ENCODE measurements around the gene TACR2.

The TACR2 gene

GRCh38 chr10:69416695-69417094 is at the start of gene TACR2:
TACR2 (minus strand) TSS chr10:69416918; CDS start chr10:69416323, 595 bp downstream.
- DNase-seq (ENCODE audit: low read depth) = no peak

- no peak for DNase-seq (ENCODE audit: low read depth)
Measured at GRCh38 chr10:69466158-69466490, 49.4 kb upstream of the TACR2 start.

- DNase-seq (ENCODE audit: low read depth) = no peak
Measured at GRCh38 chr10:69465457-69466157, 48.9 kb upstream of the TACR2 start.

GRCh38 chr10:69464801-69465401 is 48.2 kb upstream of the TACR2 start:
- DNase-seq (ENCODE audit: low read depth) = no peak

- no peak for DNase-seq (ENCODE audit: low read depth)
Measured at GRCh38 chr10:69464401-69464800, 47.7 kb upstream of the TACR2 start.

GRCh38 chr10:69463886-69464285 is 47.2 kb upstream of the TACR2 start:
- DNase-seq (ENCODE audit: low read depth) = no peak

GRCh38 chr10:69461243-69462025 is 44.7 kb upstream of the TACR2 start:
- no peak for DNase-seq (ENCODE audit: low read depth)

GRCh38 chr10:69460576-69461242 is 44.0 kb upstream of the TACR2 start:
- no peak for DNase-seq (ENCODE audit: low read depth)

GRCh38 chr10:69459893-69460575 is 43.3 kb upstream of the TACR2 start:
- no peak for DNase-seq (ENCODE audit: low read depth)

- no peak for DNase-seq (ENCODE audit: low read depth)
Measured at GRCh38 chr10:69459101-69459790, 42.5 kb upstream of the TACR2 start.

GRCh38 chr10:69458430-69459100 is 41.8 kb upstream of the TACR2 start:
- no peak for DNase-seq (ENCODE audit: low read depth)

- no peak for DNase-seq (ENCODE audit: low read depth)
Measured at GRCh38 chr10:69457771-69458237, 41.1 kb upstream of the TACR2 start.

- no peak for DNase-seq (ENCODE audit: low read depth)
Measured at GRCh38 chr10:69456880-69457693, 40.4 kb upstream of the TACR2 start.

- no peak for DNase-seq (ENCODE audit: low read depth)
Measured at GRCh38 chr10:69455006-69455763, 38.5 kb upstream of the TACR2 start.

- DNase-seq (ENCODE audit: low read depth) = no peak
Measured at GRCh38 chr10:69453795-69454194, 37.1 kb upstream of the TACR2 start.

- DNase-seq (ENCODE audit: low read depth) = no peak
Measured at GRCh38 chr10:69452676-69453415, 36.1 kb upstream of the TACR2 start.

GRCh38 chr10:69451784-69452251 is 35.1 kb upstream of the TACR2 start:
- no peak for DNase-seq (ENCODE audit: low read depth)

- DNase-seq (ENCODE audit: low read depth) = peak; percentile 50
Measured at GRCh38 chr10:69451209-69451783, 34.6 kb upstream of the TACR2 start, which contains the start of gene TSPAN15. TSPAN15 (plus strand) TSS chr10:69451465; CDS start chr10:69451595, 130 bp downstream.

All from stimulated activated CD8-positive, alpha-beta memory T cell treated with anti-CD3 and anti-CD28 coated beads, Interleukin-15, amount 100 ng/mL, for 1 hour (primary cell).